NCI-H1930 (cell line): Measurements from ENCODE around the gene SRSF3.
"Not testable (repeated sequence)": the region's sequence is repeated elsewhere in the genome, so short reads cannot be mapped to it uniquely, and the experiment has no call there.

Experiments used
- DNase-seq, 2 experiments: peaks; one replicate each; lab custom pipeline; 2025; lab: John Stamatoyannopoulos, UW

Gene SRSF3

DNA sequence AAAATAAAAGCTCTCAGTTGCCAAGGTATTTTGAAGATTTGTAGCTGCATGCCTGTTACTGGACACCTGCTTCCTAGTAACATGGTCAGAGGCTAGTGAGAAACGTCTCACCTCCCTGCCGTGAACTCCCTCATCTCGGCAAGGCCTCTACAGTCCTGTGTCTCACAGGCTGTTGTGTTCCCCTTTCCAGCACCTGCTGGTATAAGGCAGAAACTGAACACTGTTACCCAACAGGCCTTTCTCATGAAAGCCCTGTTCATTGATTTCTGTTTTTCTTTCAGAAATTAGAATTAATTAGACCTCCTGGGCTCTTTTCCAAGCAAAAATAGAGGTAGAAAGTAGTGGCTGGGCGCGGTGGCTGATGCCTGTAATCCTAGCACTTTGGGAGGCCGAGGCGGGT is 17.6 kb upstream of the SRSF3 start:
- no peak for DNase-seq

GRCh38 chr6:36577301-36577700 is 16.9 kb upstream of the SRSF3 start:
- DNase-seq, result no peak

DNA sequence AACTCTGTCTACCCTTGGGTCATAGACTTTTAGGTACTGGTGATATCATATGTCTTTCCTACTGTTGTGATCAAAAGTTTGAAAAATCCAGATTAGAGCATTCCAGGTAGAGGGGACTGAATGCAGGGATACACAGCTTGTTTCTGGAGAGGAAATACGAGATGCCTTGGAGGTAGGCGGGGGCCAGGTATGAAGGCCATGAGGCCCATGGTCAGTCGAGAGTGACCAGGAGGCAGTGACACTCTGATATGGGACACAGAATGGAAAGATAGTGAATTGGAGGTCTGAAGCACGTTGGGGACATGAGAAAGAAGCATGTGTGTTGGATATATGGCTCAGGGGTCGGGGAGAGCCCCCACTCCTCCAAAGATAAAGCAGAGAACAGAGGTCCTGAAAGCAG is 16.1 kb upstream of the SRSF3 start:
- DNase-seq, result no peak

DNA sequence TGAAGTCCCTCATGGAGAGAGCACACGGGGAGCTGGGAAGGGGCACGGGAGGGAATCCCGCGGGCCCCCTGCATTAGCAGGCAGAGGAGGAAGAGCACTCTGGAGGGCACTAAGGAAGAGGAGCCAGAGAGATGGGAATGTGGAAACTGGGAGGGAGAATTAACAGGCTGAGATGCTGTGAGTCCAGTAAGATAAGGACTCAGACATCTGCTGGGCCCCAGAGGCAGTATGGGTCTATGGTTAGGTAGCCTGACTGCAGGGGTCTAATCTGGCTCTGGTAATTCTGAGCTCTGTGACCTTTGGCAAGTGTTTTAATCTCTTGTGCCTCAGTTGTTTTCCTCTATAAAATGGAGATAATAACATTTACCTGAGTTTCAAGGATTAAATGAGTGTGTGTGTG is 15.7 kb upstream of the SRSF3 start:
- no peak for DNase-seq

DNA sequence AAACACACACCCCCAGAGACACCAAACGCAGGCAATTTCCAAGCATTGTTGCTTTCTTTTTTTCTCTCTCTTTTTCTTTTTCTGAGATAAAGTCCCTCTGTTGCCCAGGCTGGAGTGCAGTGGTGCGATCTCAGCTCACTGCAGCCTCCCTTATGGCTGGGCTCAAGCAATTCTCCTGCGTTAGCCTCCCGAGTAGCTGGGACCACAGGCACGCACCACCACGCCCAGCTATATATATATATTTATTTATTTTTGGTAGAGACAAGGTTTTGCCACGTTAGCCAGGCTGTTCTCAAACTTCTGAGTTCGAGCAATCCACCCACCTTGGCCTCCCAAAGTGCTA is 14.0 kb upstream of the SRSF3 start:
- DNase-seq, result no peak

GRCh38 chr6:36581716-36582115 is 12.4 kb upstream of the SRSF3 start:
- DNase-seq, result no peak

DNA sequence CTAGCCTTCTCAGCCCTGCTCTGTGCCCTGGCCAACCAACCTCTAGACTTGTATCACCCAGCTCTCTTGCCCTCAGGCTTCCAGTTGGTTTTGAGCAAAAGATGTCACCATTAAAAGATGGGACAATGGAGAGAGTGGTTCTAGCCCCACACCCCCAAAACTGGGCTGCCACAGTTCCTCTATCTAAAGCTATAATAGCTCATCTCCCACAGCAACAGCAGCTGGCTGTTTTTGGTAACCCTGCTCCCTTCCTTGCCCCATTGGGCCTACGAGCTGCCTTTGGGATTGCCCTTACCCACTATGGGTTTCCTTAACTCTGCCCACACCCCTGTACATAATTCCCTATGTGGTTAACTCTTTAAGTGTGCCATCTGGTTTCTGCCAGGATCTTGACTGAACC is 7.6 kb upstream of the SRSF3 start:
- DNase-seq, result no peak

DNA sequence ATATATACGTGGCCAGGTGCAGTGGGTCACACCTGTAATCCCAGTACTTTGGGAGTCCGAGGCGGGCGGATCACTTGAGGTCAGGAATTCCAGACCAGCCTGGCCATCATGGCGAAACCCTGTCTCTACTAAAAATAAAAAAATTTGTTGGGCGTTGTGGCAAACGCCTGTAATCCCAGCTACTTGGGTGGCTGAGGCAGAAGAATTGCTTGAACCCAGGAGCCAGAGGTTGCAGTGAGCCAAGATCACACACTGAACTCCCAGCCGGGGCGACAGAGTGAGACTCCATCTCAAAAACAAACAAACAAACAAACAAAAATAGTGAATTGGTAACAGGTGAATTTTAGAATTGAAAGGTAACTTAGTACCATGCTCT is 5.1 kb upstream of the SRSF3 start:
- DNase-seq, result not testable (repeated sequence)

GRCh38 chr6:36590237-36590636 is 3.9 kb upstream of the SRSF3 start:
- no peak for DNase-seq

- DNase-seq, result no peak
Measured at GRCh38 chr6:36592221-36592655, 1.9 kb upstream of the SRSF3 start.

GRCh38 chr6:36593569-36594028 is 563 bp upstream of the SRSF3 start:
- DNase-seq, result peak; percentile 53 to 55

DNA sequence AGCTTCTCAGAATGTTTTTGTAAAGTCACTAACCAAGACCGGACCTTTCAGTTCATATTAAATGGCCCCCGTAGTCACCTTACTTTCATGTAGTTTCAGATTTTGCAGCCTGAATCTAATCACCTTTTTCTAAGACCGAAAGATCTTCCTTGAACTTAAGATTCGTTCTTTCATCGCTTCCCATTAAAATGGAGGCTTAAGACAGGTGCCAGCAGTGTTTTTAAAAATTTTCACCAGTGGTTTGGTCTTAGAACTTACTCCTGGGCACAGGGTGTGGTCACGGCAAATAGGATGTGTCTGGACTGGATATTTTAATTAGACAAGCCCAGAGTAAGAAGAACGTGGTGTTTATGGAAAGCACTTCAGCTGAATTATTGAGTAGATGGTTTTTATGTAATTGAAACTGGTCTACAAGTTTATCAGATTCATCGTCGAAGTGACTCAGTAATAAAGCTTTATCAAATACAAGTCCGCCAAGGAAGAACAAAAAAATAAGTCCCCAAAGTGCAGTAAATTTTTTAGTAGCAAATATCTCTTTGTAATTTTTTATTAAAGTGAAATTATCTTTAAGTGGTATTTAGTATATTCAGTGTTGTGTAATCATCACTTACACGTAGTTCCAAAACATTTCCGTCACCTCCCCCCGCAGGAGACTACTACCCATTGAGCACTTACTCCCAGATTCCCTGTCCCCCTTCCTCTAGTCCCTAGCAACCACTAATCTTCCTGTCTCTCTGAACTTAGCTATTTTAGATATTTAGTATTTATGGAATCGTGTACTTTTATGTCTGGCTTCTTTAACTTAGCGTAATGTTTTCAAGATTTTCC is 868 bp downstream of the SRSF3 start:
- DNase-seq, result no peak

- DNase-seq, result no peak
Measured at GRCh38 chr6:36596356-36596755, 2.2 kb downstream of the SRSF3 start.

DNA sequence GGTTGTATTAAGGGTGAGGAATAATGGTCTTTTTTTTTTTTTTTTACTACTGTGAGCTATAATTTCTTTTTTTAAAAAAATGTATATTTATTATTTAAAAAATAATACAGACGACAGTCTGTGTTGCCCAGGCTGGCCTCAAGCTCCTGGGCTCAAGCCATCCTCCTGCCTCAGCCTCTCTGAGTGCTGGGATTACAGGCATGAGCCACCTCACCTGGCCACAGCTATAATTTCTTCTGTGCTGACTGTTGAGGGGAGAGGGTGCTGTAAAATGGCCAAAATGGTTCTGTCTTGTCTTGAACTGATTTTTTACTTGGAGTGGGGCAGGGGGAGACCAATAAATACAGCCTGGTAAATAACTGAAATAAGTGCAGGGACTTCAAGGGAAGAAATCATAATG is 3.6 kb downstream of the SRSF3 start:
- DNase-seq, result no peak

GRCh38 chr6:36598326-36598725 is 4.2 kb downstream of the SRSF3 start:
- no peak for DNase-seq

DNA sequence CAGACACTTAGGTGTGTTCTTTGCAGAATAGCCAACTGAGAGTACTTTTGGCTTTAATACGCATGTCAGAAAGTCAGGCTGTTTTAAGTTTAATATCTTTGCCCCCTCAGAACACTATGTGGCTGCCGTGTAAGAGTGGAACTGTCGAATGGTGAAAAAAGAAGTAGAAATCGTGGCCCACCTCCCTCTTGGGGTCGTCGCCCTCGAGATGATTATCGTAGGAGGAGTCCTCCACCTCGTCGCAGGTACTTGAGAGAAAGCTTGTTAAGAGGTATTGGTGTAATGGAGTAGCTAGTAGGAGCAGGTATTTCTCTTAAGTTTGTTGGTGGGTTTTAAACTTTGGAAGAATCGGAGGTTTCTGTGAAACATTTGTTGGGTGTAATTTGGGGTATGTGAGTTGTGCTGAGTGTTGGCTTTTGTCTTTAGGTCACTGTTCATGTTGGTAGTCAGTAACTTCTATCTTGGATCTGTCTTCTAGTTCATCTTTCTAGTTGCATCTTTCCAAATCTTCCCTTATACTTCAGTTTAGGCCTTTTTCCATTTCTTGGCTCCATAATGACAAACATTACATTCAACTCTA is 4.7 kb downstream of the SRSF3 start:
- no peak for DNase-seq

DNA sequence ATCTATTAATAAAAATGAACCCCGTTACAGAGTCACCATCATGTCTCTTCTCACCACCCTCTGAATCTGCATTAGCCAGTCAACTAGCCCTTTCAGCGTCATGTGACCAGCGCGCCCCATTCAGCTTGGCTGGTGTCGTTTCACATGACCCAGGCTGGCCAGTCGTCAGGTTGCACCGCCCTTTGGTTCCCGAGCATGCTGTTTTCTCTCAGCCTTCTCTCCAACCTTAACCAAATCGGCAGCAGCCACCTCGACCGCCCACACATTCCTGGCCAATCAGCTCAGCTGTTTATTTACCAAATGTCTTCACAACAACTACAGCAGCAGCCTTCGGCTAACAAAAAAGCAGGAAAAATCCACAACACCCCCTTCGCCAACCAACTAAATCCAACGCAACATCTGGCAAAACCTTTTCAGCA is 5.6 kb downstream of the SRSF3 start:
- no peak for DNase-seq

DNA sequence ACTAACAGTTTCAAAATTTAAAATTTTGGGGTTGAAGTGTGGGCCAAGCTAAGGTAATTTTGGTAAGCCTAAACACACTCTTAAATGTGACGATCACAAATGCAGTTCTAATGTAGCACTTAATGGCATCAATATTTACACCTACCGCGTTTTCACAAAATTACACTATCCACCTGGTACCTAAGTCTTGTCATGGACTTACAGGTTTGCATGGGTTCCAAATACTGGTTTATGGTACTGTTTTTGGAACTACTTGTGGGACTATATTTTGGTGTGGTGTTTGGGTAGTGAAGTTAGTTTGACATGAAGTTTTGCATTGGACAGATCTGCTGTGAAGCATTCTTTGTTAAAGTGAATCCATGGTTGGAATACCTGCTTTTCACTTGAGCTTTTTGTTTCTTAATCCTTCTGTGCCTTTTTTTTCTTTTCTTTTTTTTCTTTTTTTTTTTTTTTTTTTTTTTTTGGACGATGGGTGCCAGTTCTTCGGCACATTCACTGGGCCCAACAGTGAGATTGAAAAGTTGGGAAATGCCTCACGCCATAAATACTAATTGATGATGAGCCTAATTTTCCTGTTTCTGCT is 6.5 kb downstream of the SRSF3 start:
- DNase-seq, result no peak

GRCh38 chr6:36601818-36602217 is 7.7 kb downstream of the SRSF3 start:
- DNase-seq, result not testable (repeated sequence)

DNA sequence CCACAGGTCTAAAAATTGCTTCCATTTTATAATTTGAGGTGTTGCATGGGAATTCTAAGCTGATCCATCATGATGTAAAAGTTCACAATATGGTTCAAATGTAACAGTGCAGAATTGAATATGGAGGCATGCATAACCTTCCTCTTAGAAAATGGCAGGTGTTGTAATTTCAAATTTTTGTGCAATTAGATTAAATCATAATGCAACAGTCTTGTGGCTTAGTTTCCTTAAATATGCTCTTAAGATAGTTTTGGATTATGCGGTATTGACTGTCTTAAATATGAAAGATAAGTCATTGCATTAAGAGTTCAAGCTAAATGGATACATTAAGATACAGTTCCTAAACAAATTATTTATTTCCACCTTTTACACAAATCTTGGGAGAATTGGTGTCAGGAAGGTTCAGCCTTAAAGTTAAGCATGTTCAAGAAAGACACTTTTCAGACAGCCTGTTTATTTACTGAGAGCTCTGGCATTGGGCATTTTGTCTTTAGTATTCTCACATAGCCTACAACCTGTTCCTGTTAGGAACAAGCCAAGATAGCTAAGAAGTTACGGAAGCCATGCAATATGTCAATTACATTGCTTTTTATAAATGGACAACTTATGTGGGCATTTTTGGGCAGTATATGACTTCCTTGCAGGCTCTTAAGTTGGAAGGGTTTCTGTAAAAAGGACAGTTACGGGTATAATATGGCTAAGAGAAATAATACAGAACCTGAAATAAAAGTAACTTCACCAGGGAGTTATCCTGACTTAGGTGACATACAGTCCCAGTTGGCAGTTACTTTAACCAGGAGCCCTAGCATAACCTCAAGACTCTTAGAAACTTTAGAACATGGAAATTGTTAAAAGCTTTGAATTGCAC is 9.3 kb downstream of the SRSF3 start:
- DNase-seq, result no peak

- DNase-seq, result no peak
Measured at GRCh38 chr6:36604090-36605060, 10.2 kb downstream of the SRSF3 start.
